ENCODE data around the gene RDH13. TPM values are rescaled to one million over a fixed set of nuclear protein-coding genes. Genes with fewer than 3 reads are reported as not detected.
"Not testable (repeated sequence)": the region's sequence is repeated elsewhere in the genome, so short reads cannot be mapped to it uniquely, and the experiment has no call there.

Gene RDH13
- total and polyA plus RNA-seq, 2 experiments from 2014 or later = 28.0 to 36.5 TPM

DNA sequence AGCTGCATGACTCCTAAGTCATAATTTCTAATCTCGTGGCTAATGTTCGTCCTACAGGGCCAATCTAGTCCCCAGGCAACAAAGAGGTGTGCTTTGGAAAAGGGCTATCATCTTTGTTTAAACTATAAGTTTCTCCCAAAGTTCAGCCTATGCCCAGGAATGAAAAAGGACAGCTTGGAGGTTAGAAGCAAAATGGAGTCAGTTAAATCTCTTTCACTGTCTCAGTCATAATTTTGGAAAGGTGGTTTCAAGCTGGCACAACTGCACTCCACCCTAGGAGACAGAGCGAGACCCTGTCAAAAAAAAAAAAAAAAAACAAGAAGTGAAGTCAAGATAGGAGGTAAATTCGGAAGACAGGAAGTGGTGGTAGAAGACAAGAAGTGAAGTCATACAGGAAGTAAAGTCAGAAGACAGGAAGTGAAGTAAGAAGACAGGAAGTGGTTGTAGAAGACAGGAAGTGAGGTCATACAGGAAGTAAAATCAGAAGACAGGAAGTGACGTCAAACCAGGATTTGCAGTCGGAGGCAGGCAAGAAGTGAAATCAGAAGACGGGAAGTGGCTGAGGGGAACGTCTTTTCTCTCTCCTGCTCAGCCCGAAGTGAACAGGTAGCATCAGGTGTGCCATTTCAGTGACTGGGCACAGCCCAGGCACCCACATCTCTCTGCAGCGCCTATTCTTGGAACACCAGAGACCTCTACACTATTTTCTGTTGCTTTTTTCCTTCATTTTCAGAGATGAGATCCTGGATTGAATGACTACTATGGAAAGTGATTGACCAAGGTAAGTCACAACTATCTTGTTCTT lies 57.1 kb downstream of the RDH13 start:
- peaks cover 37% of the 10 kb centered on the region for H3K79me2 ChIP-seq (replicated peaks; ENCODE audit: insufficient read depth)
- Mint-ChIP-seq H3K4me3 (peak overlapping the region; percentile 65), H3K27me3 (ENCODE audit: insufficient read depth, low read depth, poor library complexity) (peaks cover 5% of the 10 kb centered on the region), H3K27ac (peak overlapping the region; percentile 82; the same call in 1 of the 2 replicates), H3K9me3 (peaks cover 62% of the 10 kb centered on the region), H3K4me1 (peaks cover 48% of the 10 kb centered on the region), H3K36me3 (ENCODE audit: low read depth) (peaks cover 35% of the 10 kb centered on the region)
- peak overlapping the region; percentile 94 for H3K27ac ChIP-seq (ENCODE audit: low read depth)
- no peaks in the 10 kb centered on the region for H3K27me3 ChIP-seq (ENCODE audit: insufficient read depth)
- ATAC-seq (no peak; the same call in 2 of the 3 replicates), DNase-seq (ENCODE audit: low spot score) (peak; percentile 93)
- peak overlapping the region; percentile 78 for H3K4me2 ChIP-seq
- peaks cover 9% of the 10 kb centered on the region for H3K36me3 ChIP-seq (ENCODE audit: insufficient read depth)
- peaks cover 31% of the 10 kb centered on the region for H3K4me1 ChIP-seq (ENCODE audit: insufficient read depth)
- no peaks in the 10 kb centered on the region for H4K20me1 ChIP-seq (replicated peaks; ENCODE audit: insufficient read depth)
- peak overlapping the region; percentile 51 for H3K4me3 ChIP-seq
- H3F3A ChIP-seq (replicated peaks; ENCODE audit: low read depth) = 0 out of 2 replicates have a peak, but pooled peaks cover 3% of the 10 kb centered on the region
- TF ChIP-seq ETS1 (IDR thresholded peaks at IDR 0.05) (peak; percentile 56), POLR2AphosphoS5 (IDR thresholded peaks at IDR 0.05; ENCODE audit: low read depth) (peak; percentile 73), ZNF114 (CRISPR knock-in tag; IDR thresholded peaks at IDR 0.05) (no peak), CREB1 (CRISPR knock-in tag; IDR thresholded peaks at IDR 0.05; ENCODE audit: low read depth) (peak; percentile 90)
- no peak overlapping the region for H2AFZ ChIP-seq
- H3K9me2 ChIP-seq (ENCODE audit: insufficient read depth) = peaks cover 14% of the 10 kb centered on the region

- Histone ChIP-seq H3K4me3 (no peak overlapping the region), H3K9me2 (ENCODE audit: insufficient read depth) (peaks cover 14% of the 10 kb centered on the region), H3K36me3 (ENCODE audit: insufficient read depth) (peaks cover 23% of the 10 kb centered on the region), H3K79me2 (replicated peaks; ENCODE audit: insufficient read depth) (no peaks in the 10 kb centered on the region), H3K27me3 (ENCODE audit: insufficient read depth) (no peaks in the 10 kb centered on the region), H3K4me1 (ENCODE audit: insufficient read depth) (no peaks in the 10 kb centered on the region), H3F3A (replicated peaks; ENCODE audit: low read depth) (0 out of 2 replicates have a peak, but pooled peaks cover 3% of the 10 kb centered on the region), H3K4me2 (no peak overlapping the region), H2AFZ (no peak overlapping the region), H3K27ac (ENCODE audit: low read depth) (no peak overlapping the region), H4K20me1 (replicated peaks; ENCODE audit: insufficient read depth) (no peaks in the 10 kb centered on the region)
- Mint-ChIP-seq H3K36me3 (ENCODE audit: low read depth) (peaks cover 20% of the 10 kb centered on the region), H3K27me3 (ENCODE audit: insufficient read depth, low read depth, poor library complexity) (peaks cover under 1% of the 10 kb centered on the region), H3K27ac (no peak overlapping the region), H3K4me1 (peaks cover 10% of the 10 kb centered on the region; the same call in 2 of the 3 replicates), H3K4me3 (no peak overlapping the region), H3K9me3 (peaks cover 58% of the 10 kb centered on the region)
- DNase-seq (ENCODE audit: low spot score) = no peak
- no peak for TF ChIP-seq POLR2AphosphoS5 (IDR thresholded peaks at IDR 0.05; ENCODE audit: low read depth)
- TF ChIP-seq CTCF (conservative IDR thresholded peaks at IDR 0.05; ENCODE audit: low read depth in 2 of 2) = no peak
- no peak for TF ChIP-seq NANOG (IDR thresholded peaks at IDR 0.05; ENCODE audit: borderline replicate concordance)
- TF ChIP-seq, protein P1, sequence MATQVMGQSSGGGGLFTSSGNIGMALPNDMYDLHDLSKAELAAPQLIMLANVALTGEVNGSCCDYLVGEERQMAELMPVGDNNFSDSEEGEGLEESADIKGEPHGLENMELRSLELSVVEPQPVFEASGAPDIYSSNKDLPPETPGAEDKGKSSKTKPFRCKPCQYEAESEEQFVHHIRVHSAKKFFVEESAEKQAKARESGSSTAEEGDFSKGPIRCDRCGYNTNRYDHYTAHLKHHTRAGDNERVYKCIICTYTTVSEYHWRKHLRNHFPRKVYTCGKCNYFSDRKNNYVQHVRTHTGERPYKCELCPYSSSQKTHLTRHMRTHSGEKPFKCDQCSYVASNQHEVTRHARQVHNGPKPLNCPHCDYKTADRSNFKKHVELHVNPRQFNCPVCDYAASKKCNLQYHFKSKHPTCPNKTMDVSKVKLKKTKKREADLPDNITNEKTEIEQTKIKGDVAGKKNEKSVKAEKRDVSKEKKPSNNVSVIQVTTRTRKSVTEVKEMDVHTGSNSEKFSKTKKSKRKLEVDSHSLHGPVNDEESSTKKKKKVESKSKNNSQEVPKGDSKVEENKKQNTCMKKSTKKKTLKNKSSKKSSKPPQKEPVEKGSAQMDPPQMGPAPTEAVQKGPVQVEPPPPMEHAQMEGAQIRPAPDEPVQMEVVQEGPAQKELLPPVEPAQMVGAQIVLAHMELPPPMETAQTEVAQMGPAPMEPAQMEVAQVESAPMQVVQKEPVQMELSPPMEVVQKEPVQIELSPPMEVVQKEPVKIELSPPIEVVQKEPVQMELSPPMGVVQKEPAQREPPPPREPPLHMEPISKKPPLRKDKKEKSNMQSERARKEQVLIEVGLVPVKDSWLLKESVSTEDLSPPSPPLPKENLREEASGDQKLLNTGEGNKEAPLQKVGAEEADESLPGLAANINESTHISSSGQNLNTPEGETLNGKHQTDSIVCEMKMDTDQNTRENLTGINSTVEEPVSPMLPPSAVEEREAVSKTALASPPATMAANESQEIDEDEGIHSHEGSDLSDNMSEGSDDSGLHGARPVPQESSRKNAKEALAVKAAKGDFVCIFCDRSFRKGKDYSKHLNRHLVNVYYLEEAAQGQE (IDR thresholded peaks at IDR 0.05; ENCODE audit: unreplicated experiment) = no peak
- no peak for TF ChIP-seq ZNF331 (CRISPR knock-in tag; IDR thresholded peaks at IDR 0.05; ENCODE audit: low read depth)
- TF ChIP-seq JUNB (IDR thresholded peaks at IDR 0.05; ENCODE audit: unreplicated experiment) = no peak
- TF ChIP-seq EZH2 (IDR thresholded peaks at IDR 0.05; ENCODE audit: low read depth, unreplicated experiment) = no peak
- no peak for TF ChIP-seq ETS1 (IDR thresholded peaks at IDR 0.05)
- no peak for ATAC-seq
Measured at GRCh38 chr19:55000761-55001160, 62.2 kb downstream of the RDH13 start.

GRCh38 chr19:54998751-54999239 lies 64.2 kb downstream of the RDH13 start:
- not testable (repeated sequence) for H3K27me3 ChIP-seq (ENCODE audit: insufficient read depth); H3K4me3 ChIP-seq; H3K4me1 Mint-ChIP-seq; H3K27ac Mint-ChIP-seq; H4K20me1 ChIP-seq (replicated peaks; ENCODE audit: insufficient read depth); H3K27me3 Mint-ChIP-seq (ENCODE audit: insufficient read depth, low read depth, poor library complexity); H3K79me2 ChIP-seq (replicated peaks; ENCODE audit: insufficient read depth); ATAC-seq; H3K36me3 Mint-ChIP-seq (ENCODE audit: low read depth); H3K4me1 ChIP-seq (ENCODE audit: insufficient read depth); DNase-seq (ENCODE audit: low spot score); H3K4me2 ChIP-seq; H3F3A ChIP-seq (replicated peaks; ENCODE audit: low read depth); H3K27ac ChIP-seq (ENCODE audit: low read depth); H3K4me3 Mint-ChIP-seq; H3K9me2 ChIP-seq (ENCODE audit: insufficient read depth); H2AFZ ChIP-seq
- H3K9me3 Mint-ChIP-seq = peaks cover 46% of the 10 kb centered on the region
- peaks cover 23% of the 10 kb centered on the region for H3K36me3 ChIP-seq (ENCODE audit: insufficient read depth)
